Measurements from ENCODE around the gene RAB5IF. TPM values are rescaled to one million over a fixed set of nuclear protein-coding genes. Genes with fewer than 3 reads are reported as not detected.

RAB5IF gene
- total and polyA plus RNA-seq, 9 of the 15 experiments (the other 6 are each of a cell fraction or from before 2014, with no cell fraction given), result 26.5 to 198 (median 134) TPM

DNA sequence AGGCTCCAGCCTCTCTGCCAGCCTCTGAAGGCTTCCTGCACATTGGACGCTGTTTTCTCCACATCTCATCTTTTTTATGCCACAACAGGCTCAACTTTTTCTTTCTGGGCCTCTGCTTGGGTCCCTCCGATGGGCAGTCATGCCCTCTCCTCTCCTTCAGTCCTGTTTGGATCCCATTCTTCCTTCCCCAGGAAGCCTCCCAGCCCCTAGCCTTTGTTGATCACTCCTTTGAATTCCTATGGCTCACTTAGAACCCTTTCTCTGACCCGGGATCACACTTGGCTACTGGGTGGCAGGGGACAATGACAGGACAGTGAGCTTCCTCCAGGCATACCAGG lies 35.9 kb downstream of the RAB5IF start:
- no peak overlapping the region for H3K27ac ChIP-seq (ENCODE audit: extremely low read depth, low read depth, low read length)
- DNase-seq (ENCODE audit: extremely low read depth in 1 of 4, low spot score in 3 of 4) (no peak), ATAC-seq (no peak), FAIRE-seq (no peak)
- no peaks in the 10 kb centered on the region for H3K9me3 ChIP-seq (replicated peaks; ENCODE audit: control insufficient read depth, insufficient read depth, low read depth, low read length)
- intact Hi-C loops (cut with micrococcal nuclease) (no loop called here), in situ Hi-C loops (cut with MboI) (no loop called here)
- H3K36me3 ChIP-seq (ENCODE audit: control insufficient read depth, insufficient read depth, low read length), result no peaks in the 10 kb centered on the region
- no TSS peak for BruUV-seq (replicated peaks)
- H3K27me3 ChIP-seq (ENCODE audit: control insufficient read depth in 2 of 2, insufficient read depth in 2 of 2, low read length in 2 of 2), result no peaks in the 10 kb centered on the region
- WGBS (ENCODE audit: insufficient coverage, low coverage, missing lambda C conversion rate), result 35% methylated on average over 3 of the region's 3 CpGs
- no peaks in the 10 kb centered on the region for H3K79me2 ChIP-seq (ENCODE audit: control insufficient read depth, insufficient read depth, low read length)
- no peak overlapping the region for H2AFZ ChIP-seq (ENCODE audit: low read depth, low read length)
- H3K9ac ChIP-seq (ENCODE audit: insufficient read depth in 1 of 2, low read depth in 2 of 2, low read length in 2 of 2), result no peak overlapping the region
- ChIA-PET POLR2A (no interaction called here), CTCF (ENCODE audit: low intra/inter-chr PET ratio) (no interaction called here)
- no peak overlapping the region for H3K4me3 ChIP-seq
- H3K4me1 ChIP-seq (replicated peaks in 1 of 2; ENCODE audit: control insufficient read depth in 2 of 2, insufficient read depth in 2 of 2, low read length in 2 of 2), result no peaks in the 10 kb centered on the region; a peak in 3 of 5 replicates
- H3K9me1 ChIP-seq (ENCODE audit: control insufficient read depth, insufficient read depth, low read length), result no peaks in the 10 kb centered on the region
- no peaks in the 10 kb centered on the region for H4K20me1 ChIP-seq (replicated peaks; ENCODE audit: control insufficient read depth, insufficient read depth, low read length)
- no peak overlapping the region for H3K4me2 ChIP-seq (ENCODE audit: insufficient read depth, low read length)
- TF ChIP-seq RBM34 (IDR thresholded peaks at IDR 0.05; ENCODE audit: borderline replicate concordance, insufficient read depth, low read length) (no peak), CC2D1A (IDR thresholded peaks at IDR 0.05) (no peak), CSDE1 (IDR thresholded peaks at IDR 0.05) (no peak), NR2C2 (CRISPR knock-in tag; IDR thresholded peaks at IDR 0.05) (no peak), NR2C2 (tag; IDR thresholded peaks at IDR 0.05) (no peak), IFI16 (CRISPR knock-in tag; IDR thresholded peaks at IDR 0.05) (no peak), TAF9B (IDR thresholded peaks at IDR 0.05; ENCODE audit: partially characterized antibody) (no peak), ADNP (tag; IDR thresholded peaks at IDR 0.05) (no peak), RBM39 (optimal IDR thresholded peaks at IDR 0.05; ENCODE audit: low read depth, low read length) (no peak), CBFA2T3 (IDR thresholded peaks at IDR 0.05) (no peak), WHSC1 (IDR thresholded peaks at IDR 0.05; ENCODE audit: low read length) (no peak)
- TF ChIP-seq, protein P1, sequence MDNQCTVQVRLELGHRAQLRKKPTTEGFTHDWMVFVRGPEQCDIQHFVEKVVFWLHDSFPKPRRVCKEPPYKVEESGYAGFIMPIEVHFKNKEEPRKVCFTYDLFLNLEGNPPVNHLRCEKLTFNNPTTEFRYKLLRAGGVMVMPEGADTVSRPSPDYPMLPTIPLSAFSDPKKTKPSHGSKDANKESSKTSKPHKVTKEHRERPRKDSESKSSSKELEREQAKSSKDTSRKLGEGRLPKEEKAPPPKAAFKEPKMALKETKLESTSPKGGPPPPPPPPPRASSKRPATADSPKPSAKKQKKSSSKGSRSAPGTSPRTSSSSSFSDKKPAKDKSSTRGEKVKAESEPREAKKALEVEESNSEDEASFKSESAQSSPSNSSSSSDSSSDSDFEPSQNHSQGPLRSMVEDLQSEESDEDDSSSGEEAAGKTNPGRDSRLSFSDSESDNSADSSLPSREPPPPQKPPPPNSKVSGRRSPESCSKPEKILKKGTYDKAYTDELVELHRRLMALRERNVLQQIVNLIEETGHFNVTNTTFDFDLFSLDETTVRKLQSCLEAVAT (IDR thresholded peaks at IDR 0.05), result no peak
- TF ChIP-seq, protein P2, sequence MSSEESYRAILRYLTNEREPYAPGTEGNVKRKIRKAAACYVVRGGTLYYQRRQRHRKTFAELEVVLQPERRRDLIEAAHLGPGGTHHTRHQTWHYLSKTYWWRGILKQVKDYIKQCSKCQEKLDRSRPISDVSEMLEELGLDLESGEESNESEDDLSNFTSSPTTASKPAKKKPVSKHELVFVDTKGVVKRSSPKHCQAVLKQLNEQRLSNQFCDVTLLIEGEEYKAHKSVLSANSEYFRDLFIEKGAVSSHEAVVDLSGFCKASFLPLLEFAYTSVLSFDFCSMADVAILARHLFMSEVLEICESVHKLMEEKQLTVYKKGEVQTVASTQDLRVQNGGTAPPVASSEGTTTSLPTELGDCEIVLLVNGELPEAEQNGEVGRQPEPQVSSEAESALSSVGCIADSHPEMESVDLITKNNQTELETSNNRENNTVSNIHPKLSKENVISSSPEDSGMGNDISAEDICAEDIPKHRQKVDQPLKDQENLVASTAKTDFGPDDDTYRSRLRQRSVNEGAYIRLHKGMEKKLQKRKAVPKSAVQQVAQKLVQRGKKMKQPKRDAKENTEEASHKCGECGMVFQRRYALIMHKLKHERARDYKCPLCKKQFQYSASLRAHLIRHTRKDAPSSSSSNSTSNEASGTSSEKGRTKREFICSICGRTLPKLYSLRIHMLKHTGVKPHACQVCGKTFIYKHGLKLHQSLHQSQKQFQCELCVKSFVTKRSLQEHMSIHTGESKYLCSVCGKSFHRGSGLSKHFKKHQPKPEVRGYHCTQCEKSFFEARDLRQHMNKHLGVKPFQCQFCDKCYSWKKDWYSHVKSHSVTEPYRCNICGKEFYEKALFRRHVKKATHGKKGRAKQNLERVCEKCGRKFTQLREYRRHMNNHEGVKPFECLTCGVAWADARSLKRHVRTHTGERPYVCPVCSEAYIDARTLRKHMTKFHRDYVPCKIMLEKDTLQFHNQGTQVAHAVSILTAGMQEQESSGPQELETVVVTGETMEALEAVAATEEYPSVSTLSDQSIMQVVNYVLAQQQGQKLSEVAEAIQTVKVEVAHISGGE (CRISPR knock-in tag; IDR thresholded peaks at IDR 0.05), result no peak
- TF ChIP-seq, protein P3, sequence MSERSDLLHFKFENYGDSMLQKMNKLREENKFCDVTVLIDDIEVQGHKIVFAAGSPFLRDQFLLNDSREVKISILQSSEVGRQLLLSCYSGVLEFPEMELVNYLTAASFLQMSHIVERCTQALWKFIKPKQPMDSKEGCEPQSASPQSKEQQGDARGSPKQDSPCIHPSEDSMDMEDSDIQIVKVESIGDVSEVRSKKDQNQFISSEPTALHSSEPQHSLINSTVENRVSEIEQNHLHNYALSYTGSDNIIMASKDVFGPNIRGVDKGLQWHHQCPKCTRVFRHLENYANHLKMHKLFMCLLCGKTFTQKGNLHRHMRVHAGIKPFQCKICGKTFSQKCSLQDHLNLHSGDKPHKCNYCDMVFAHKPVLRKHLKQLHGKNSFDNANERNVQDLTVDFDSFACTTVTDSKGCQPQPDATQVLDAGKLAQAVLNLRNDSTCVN (CRISPR knock-in tag; IDR thresholded peaks at IDR 0.05), result no peak

Data from K562 (cell line).